ENCODE results near the gene C4B. TPM values are rescaled to one million over a fixed set of nuclear protein-coding genes. Genes with fewer than 3 reads are reported as not detected.
"Not testable (repeated sequence)": the region's sequence is repeated elsewhere in the genome, so short reads cannot be mapped to it uniquely, and the experiment has no call there.

The C4B gene
- total RNA-seq, 4 donors from 2014 or later: 2.2 to 7.4 (median 5.2) TPM

DNA sequence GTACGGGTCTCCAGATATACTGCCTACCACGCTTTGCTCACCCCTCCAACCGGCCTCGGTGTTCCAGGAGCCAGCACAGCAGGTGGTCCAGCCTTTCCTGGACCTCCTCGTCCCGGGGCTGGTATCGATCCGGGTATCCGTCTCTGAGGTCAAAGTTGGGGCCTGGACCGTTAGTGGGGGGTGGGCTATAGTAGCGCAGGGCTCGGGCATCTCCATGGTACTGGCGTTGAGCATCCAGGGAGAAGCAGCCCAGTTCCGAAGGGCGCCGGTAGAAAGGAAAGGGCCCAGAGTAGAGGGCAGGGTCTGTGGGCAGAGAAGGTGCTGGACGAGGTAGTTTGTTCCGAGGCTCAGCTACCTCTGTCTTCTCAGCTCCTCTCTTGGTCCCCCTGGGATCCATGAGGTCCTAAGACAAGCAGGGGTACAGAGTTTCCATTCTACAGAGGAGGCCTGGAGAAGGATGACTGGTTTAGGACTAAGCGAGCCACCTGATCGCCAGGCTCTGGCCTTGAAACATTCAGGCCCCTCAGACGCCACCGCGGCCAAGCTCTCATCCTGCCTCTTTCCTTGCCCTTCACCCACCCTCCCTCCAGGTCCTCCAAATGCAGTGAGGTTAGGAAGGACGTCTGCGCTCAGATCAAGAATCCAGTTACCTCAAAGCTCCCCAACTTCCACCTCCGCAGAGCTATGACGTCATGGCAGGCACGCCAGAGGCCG, 43.2 kb upstream of the C4B start:
- peaks cover 23 to 44% (median 27%) of the 10 kb centered on the region in 3 donors for H3K36me3 ChIP-seq
- intact Hi-C loops (cut with DNase I): no loop called here
- 18 to 19% methylated on average over 18 of the region's 29 CpGs for WGBS, 2 donors

DNA sequence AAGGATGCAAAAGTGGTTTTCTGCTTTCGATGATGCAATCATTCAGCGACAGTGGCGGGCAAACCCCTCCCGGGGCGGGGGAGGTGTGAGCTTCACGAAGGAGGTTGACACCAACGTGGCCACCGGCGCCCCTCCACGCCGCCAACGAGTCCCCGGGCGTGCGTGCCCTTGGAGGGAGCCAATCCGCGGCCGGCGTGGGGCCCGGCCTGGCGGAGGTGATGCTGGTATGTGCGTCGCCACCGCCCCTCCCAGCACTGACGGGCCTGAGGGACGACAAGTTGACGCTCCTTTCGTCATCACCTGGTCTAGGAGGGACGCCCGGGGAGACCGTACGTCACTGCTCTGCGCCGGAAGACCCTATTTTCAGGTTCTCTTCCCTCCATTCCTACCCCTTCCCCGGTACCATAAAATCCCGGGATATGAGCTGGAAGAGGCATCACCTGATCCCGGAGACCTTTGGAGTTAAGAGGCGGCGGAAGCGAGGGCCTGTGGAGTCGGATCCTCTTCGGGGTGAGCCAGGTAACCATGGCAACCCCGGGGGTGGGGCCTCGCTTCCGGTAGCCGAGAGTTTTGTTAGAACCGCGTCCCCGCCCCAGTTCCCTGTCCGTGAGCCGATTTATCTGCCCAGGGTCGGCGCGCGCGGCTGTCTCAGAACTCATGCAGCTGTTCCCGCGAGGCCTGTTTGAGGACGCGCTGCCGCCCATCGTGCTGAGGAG, 42.4 kb upstream of the C4B start, which contains the start of gene DXO:
TSS of gene DXO (minus strand) at position 146 of the 716 bp plus-strand sequence. CDS start 463 bp downstream, outside the sequence.
- intact Hi-C loops (cut with DNase I): no loop called here
- Histone ChIP-seq H3K27me3 (no peaks in the 10 kb centered on the region), H3K4me1 (peaks cover 13 to 39% (median 22%) of the 10 kb centered on the region in 3 donors), H3K4me3 (peak within 1 kb of the TSS; percentile 66 to 81 (median 78)), H3K9me3 (no peaks in the 10 kb centered on the region), H3K36me3 (peaks cover 18 to 36% (median 22%) of the 10 kb centered on the region in 3 donors), H3K27ac (peak within 1 kb of the TSS; percentile 95 to 99 (median 98))
- TF ChIP-seq, protein P1, sequence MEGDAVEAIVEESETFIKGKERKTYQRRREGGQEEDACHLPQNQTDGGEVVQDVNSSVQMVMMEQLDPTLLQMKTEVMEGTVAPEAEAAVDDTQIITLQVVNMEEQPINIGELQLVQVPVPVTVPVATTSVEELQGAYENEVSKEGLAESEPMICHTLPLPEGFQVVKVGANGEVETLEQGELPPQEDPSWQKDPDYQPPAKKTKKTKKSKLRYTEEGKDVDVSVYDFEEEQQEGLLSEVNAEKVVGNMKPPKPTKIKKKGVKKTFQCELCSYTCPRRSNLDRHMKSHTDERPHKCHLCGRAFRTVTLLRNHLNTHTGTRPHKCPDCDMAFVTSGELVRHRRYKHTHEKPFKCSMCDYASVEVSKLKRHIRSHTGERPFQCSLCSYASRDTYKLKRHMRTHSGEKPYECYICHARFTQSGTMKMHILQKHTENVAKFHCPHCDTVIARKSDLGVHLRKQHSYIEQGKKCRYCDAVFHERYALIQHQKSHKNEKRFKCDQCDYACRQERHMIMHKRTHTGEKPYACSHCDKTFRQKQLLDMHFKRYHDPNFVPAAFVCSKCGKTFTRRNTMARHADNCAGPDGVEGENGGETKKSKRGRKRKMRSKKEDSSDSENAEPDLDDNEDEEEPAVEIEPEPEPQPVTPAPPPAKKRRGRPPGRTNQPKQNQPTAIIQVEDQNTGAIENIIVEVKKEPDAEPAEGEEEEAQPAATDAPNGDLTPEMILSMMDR (IDR thresholded peaks at IDR 0.05): no peak
- peak in 3 of 4 donors; percentile 57 to 67 (median 57) for TF ChIP-seq POLR2A (IDR thresholded peaks at IDR 0.05)
- DNase-seq: peak; percentile 89
- 0% methylated on average over 7 to 20 of the region's 62 CpGs for WGBS, 2 donors

More for the DNA sequence above, 43.2 kb upstream of the C4B start:
- Histone ChIP-seq H3K4me1 (peaks cover 13 to 39% (median 22%) of the 10 kb centered on the region in 3 donors), H3K27ac (peak overlapping the region; percentile 95 to 99 (median 98)), H3K9me3 (no peaks in the 10 kb centered on the region), H3K4me3 (peak overlapping the region; percentile 66 to 81 (median 78)), H3K27me3 (no peaks in the 10 kb centered on the region)
- no peak for TF ChIP-seq POLR2A (IDR thresholded peaks at IDR 0.05)
- TF ChIP-seq, protein P1 (IDR thresholded peaks at IDR 0.05): peak in 1 of 6 experiments; percentile 9
- no peak for DNase-seq

DNA sequence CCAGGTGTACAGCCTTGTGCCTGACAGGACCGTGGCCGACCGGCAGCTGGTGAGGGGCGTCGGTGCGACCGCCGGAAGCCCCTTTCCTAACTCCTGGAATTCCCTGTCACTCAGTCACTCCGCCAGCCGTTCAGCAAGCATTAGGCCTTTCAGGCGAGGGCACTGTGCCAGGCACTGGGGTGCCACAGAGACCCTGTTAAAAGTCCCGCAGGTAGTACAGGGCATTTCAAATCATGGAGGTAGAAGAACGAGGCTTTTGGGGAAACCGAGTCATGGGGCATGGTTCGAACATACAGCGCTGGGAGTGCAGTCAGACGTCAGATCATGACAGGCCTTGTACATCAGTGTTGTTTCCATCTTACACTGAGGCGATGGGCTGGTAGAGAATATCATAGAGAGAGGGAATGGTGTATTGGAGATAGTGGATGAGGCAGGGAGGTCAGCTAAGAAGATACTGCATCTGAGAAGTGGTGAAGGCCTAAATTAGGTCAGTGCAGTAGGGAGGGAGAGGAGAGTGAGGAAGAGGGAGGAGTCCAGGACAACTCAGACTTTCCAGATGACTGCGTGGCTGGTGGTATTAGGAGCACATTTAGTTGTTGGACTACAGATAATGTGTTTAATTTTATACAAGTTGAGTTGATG, 41.8 kb upstream of the C4B start:
- intact Hi-C loops (cut with DNase I): no loop called here
- WGBS, 2 donors: 17 to 18% methylated on average over 7 of the region's 19 CpGs
- Histone ChIP-seq H3K4me3 (peak overlapping the region; percentile 66 to 81 (median 78)), H3K27me3 (no peaks in the 10 kb centered on the region), H3K36me3 (peaks cover 14 to 30% (median 16%) of the 10 kb centered on the region in 3 donors), H3K27ac (peak overlapping the region; percentile 95 to 99 (median 98)), H3K4me1 (peaks cover 13 to 39% (median 22%) of the 10 kb centered on the region in 3 donors), H3K9me3 (no peaks in the 10 kb centered on the region)
- TF ChIP-seq, protein P1 (IDR thresholded peaks at IDR 0.05): no peak
- TF ChIP-seq POLR2A (IDR thresholded peaks at IDR 0.05): no peak
- no peak for DNase-seq

DNA sequence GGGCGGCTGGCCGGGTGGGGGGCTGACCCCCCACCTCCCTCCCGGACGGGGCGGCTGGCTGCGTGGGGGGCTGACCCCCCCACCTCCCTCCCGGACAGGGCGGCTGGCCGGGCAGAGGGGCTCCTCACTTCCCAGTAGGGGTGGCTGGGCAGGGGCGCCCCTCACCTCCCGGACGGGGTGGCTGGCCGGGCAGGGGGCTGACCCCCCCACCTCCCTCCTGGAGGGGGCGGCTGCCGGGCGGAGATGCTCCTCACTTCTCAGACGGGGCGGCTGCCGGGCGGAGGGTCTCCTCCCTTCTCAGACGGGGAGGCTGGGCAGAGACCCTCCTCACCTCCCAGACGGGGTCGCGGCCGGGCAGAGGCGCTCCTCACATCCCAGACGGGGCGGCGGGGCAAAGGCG, 38.5 kb upstream of the C4B start:
- H3K36me3 ChIP-seq: peaks cover 0 to 22% (median 0%) of the 10 kb centered on the region in 3 donors
- H3K4me3 ChIP-seq; DNase-seq; H3K9me3 ChIP-seq; intact Hi-C loops (cut with DNase I); H3K27me3 ChIP-seq; H3K27ac ChIP-seq: not testable (repeated sequence)
- WGBS, 2 donors: no CpG with 5 or more reads among the region's 30 CpGs
- H3K4me1 ChIP-seq: peaks cover 9 to 24% (median 14%) of the 10 kb centered on the region in 3 donors

DNA sequence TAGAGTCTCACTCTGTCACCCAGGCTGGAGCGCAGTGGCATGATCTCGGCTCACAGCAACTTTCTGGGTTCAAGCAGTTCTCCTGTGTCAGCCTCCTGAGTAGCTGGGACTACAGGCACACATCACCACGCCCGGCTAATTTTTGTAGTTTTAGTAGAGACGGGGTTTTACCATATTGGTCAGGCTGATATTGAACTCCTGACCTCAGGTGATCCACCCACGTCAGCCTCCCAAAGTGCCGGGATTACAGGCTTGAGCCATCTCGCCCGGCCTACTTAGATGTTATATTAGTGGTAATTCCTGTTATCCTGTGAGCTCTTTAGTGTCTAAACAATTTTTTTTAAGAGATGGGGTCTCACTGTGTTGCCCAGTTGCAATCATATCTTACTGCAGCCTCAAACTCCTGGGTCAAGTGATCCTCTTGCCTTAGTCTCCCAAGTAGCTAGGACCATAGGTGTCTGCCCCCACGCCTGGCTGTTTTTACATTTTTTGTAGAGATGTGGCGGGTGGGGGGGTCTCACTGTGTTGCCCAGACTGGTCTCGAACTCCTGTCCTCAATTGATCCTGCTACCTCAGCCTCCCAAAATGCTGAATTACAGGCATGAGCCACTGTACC, 36.7 kb upstream of the C4B start:
- Histone ChIP-seq H3K4me1 (peaks cover 3 to 12% (median 6%) of the 10 kb centered on the region in 3 donors), H3K27ac (no peak overlapping the region), H3K36me3 (peaks cover 0 to 22% (median 0%) of the 10 kb centered on the region in 3 donors), H3K4me3 (no peak overlapping the region), H3K27me3 (no peaks in the 10 kb centered on the region), H3K9me3 (no peaks in the 10 kb centered on the region)
- WGBS, 2 donors: 94 to 96% methylated on average over 11 to 12 of the region's 12 CpGs
- intact Hi-C loops (cut with DNase I): no loop called here
- TF ChIP-seq, protein P1 (IDR thresholded peaks at IDR 0.05): no peak
- no peak for TF ChIP-seq POLR2A (IDR thresholded peaks at IDR 0.05)
- DNase-seq: no peak

Data from esophagus squamous epithelium (tissue), 5 donors.